ENCODE results near the gene DCANP1. TPM values are rescaled to one million over a fixed set of nuclear protein-coding genes. Genes with fewer than 3 reads are reported as not detected.

The DCANP1 gene
- total RNA-seq, 1 donor from 2014 or later: not detected

DNA sequence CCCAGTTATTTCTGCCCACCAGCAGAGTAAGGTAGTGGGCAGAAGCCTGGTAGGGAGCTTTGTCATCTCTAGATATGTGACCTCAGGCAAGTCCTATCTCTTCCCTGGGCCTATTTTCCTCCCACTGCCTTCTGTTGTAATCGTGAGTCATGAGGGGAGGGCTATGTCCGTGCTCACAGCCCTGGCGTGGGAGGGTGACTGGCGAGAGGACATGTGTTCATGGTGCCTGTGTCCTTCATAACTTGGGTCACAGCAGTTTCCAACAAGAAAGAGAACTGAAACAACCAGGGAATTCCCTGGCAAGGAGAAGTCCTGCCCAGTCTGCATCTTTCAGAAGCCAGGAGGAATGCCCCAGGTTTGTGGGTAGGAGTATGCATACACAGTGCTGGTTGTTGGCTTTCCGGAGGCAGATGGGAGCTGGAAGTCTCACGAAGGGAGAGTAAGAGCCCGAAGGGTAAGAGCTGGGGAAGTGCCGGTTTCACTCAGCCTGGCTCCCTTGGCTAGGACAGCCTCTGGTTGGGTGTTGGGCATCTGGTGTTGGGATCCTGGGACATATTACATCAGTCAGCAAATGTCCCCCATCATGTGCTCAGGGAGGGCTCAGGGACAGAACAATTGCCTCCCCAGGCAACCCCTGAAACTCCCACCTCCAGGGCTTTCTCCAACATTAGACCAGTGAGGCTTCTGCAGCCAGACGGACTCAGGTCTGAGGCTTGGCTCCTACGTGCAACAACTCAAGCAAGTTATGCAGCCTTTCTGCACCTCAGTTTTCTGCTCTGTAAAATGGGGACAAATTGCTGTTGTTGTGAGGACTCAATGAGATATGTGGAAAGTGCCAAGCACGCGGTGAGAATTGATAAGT, 9.3 kb upstream of the DCANP1 start:
- no peaks in the 10 kb centered on the region for H3K9me3 Mint-ChIP-seq (ENCODE audit: low read depth)
- H3K4me1 Mint-ChIP-seq (ENCODE audit: low read depth): peaks cover 13% of the 10 kb centered on the region
- TF ChIP-seq, protein P1, sequence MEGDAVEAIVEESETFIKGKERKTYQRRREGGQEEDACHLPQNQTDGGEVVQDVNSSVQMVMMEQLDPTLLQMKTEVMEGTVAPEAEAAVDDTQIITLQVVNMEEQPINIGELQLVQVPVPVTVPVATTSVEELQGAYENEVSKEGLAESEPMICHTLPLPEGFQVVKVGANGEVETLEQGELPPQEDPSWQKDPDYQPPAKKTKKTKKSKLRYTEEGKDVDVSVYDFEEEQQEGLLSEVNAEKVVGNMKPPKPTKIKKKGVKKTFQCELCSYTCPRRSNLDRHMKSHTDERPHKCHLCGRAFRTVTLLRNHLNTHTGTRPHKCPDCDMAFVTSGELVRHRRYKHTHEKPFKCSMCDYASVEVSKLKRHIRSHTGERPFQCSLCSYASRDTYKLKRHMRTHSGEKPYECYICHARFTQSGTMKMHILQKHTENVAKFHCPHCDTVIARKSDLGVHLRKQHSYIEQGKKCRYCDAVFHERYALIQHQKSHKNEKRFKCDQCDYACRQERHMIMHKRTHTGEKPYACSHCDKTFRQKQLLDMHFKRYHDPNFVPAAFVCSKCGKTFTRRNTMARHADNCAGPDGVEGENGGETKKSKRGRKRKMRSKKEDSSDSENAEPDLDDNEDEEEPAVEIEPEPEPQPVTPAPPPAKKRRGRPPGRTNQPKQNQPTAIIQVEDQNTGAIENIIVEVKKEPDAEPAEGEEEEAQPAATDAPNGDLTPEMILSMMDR (IDR thresholded peaks at IDR 0.05): no peak
- no peak overlapping the region for H3K4me3 Mint-ChIP-seq (ENCODE audit: unreplicated experiment)
- DNase-seq (ENCODE audit: low spot score): peak; percentile 47
- peaks cover 1% of the 10 kb centered on the region for H3K36me3 Mint-ChIP-seq (ENCODE audit: low read depth)
- H3K27ac Mint-ChIP-seq (ENCODE audit: unreplicated experiment): no peak overlapping the region
- H3K27me3 Mint-ChIP-seq (ENCODE audit: low read depth): peaks cover 44% of the 10 kb centered on the region

DNA sequence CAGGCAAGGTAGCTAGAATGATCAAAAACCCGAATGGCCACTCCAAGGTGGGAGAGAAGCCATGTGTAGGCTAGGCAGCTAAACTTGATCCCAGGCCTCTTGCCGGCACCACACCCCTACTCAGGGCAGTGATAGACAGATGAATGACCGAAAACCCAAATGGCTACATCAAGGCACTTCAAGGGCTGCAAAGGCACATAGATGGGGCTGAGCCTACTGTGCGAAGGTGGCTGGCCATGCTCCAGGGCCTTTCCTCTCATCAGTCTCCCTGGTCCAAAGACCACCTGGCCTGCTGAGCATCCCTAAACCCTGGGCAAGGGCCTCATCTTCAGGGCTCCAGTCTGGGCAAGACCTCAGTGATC, 8.7 kb upstream of the DCANP1 start:
- peaks cover 40% of the 10 kb centered on the region for H3K27me3 Mint-ChIP-seq (ENCODE audit: low read depth)
- H3K4me1 Mint-ChIP-seq (ENCODE audit: low read depth): peaks cover 13% of the 10 kb centered on the region
- peak; percentile 58 for DNase-seq (ENCODE audit: low spot score)
- no peak overlapping the region for H3K27ac Mint-ChIP-seq (ENCODE audit: unreplicated experiment)
- H3K36me3 Mint-ChIP-seq (ENCODE audit: low read depth): peaks cover 1% of the 10 kb centered on the region
- no peak overlapping the region for H3K4me3 Mint-ChIP-seq (ENCODE audit: unreplicated experiment)
- H3K9me3 Mint-ChIP-seq (ENCODE audit: low read depth): no peaks in the 10 kb centered on the region
- TF ChIP-seq, protein P1 (IDR thresholded peaks at IDR 0.05): no peak

DNA sequence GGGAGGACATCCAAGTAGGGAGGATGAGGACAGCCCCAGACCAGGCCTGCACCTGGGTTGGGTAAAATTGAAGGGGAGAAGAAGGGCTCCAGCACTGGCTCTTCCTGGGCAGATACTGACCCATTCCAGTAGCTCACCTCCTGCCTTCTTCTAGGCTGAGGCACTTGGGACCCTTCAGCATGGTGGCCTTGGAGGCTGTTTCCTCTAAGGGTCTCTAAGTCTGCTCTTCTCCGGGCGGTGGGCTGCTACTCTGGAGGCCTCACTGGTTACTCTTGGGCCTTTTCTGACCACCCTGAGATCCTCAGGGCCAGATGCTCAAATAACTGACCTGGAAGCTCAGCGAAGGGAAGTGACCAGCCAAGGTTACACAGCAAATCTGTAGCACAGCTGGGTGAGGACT, 7.8 kb upstream of the DCANP1 start:
- Mint-ChIP-seq H3K27ac (ENCODE audit: unreplicated experiment) (no peak overlapping the region), H3K4me3 (ENCODE audit: unreplicated experiment) (no peak overlapping the region), H3K4me1 (ENCODE audit: low read depth) (peaks cover 13% of the 10 kb centered on the region), H3K27me3 (ENCODE audit: low read depth) (peaks cover 39% of the 10 kb centered on the region), H3K36me3 (ENCODE audit: low read depth) (no peaks in the 10 kb centered on the region), H3K9me3 (ENCODE audit: low read depth) (no peaks in the 10 kb centered on the region)
- TF ChIP-seq, protein P1 (IDR thresholded peaks at IDR 0.05): no peak
- DNase-seq (ENCODE audit: low spot score): peak; percentile 21

DNA sequence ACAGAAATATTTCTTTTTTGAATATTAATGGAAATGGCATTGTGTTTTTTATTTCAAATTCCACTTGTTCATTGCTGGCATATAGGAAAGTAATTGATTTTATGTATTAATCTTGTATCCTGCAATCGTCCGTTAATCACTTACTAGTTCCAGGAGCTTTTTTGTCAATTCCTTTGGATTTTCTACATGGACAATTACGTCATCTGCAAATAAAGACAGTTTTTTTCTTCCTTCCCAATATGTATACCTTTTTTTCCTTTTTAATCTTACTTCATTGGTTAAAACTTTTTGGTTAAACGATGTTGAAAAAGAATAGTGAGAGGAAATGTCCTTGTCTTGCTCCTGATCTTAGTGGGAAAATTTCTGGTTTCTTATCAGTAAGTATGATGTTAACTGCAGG, 6.5 kb upstream of the DCANP1 start:
- TF ChIP-seq, protein P1 (IDR thresholded peaks at IDR 0.05): no peak
- Mint-ChIP-seq H3K27ac (ENCODE audit: unreplicated experiment) (no peak overlapping the region), H3K36me3 (ENCODE audit: low read depth) (no peaks in the 10 kb centered on the region), H3K4me3 (ENCODE audit: unreplicated experiment) (no peak overlapping the region), H3K4me1 (ENCODE audit: low read depth) (peaks cover 6% of the 10 kb centered on the region), H3K27me3 (ENCODE audit: low read depth) (peaks cover 42% of the 10 kb centered on the region), H3K9me3 (ENCODE audit: low read depth) (no peaks in the 10 kb centered on the region)
- no peak for DNase-seq (ENCODE audit: low spot score)

DNA sequence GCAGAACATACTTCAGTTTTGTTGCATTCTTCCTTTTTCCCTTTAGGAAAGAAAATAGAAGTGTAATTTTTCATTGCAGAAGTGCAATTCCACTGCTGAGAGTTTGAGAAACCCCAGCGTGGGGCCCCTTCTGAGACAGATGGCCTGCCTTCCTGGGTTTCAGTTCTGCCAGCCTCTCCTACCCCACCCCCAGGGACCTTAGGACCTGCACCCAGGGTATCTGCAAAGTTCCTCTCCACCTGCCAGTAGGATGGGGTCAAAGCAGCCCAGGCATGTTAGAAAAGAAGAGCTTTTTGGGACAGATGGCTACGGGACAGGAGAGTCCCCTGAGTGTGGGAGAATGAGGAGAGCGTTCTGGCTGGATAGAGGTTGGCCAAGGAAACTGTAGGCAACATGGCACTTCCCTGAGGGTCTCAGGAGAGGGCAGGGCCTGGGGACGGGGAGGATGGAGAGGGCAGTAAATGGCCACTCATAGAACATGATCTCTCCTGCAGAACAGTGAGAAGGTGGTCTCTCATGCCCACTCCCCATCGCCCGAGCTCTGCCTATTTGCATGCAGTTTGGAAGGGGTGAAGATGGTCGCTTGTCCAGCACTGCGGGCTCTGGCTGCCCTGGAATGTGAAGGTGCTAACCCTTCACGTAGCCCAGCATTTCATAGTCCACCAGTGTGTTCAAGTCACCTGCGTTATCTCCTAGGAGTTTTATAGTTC, 5.3 kb upstream of the DCANP1 start, which contains the start of gene TIFAB:
Gene TIFAB (minus strand): TSS at position 31 of the 710 bp plus-strand sequence. CDS start 2,412 bp downstream, outside the sequence.
- Mint-ChIP-seq H3K9me3 (ENCODE audit: low read depth) (no peaks in the 10 kb centered on the region), H3K27me3 (ENCODE audit: low read depth) (peaks cover 48% of the 10 kb centered on the region), H3K4me3 (ENCODE audit: unreplicated experiment) (no peak within 1 kb of the TSS), H3K4me1 (ENCODE audit: low read depth) (peaks cover 5% of the 10 kb centered on the region), H3K36me3 (ENCODE audit: low read depth) (no peaks in the 10 kb centered on the region), H3K27ac (ENCODE audit: unreplicated experiment) (no peak within 1 kb of the TSS)
- DNase-seq (ENCODE audit: low spot score): peak; percentile 46
- TF ChIP-seq, protein P1 (IDR thresholded peaks at IDR 0.05): no peak

All from chondrocyte (in vitro differentiated cells).